Activated gamma-delta T cell (primary cell): ENCODE measurements around the gene MYO7B.

ENCODE experiments used
- DNase-seq: peaks from one replicate; lab custom pipeline; 2025; lab: John Stamatoyannopoulos, UW

MYO7B gene

DNA sequence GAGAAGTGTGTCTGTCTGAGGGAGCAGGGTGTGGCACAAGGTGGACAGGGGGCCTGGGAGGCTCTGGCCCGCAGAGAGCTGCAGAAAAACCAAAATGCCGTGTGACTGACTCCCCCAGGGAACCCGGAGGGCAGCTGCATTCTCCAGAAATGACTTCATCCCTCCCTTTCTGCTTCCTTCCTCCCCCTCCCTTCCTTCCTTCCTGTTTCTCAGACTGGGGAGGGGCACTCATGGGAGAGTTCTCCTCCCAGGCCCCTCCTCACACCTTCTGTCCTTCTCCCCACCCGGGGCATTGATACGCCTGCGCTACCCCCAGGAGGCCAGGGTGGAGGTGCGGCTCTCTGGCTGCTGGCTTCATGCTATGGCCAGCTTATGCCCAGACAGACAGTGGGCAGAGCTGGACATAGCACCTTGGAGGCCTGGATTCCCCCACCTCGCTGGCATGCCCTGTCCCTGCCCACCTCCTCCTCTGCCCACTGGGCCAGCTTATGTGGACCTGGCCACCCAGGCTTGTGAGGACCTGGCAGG lies 102.3 kb downstream of the MYO7B start:
- DNase-seq: no peak

DNA sequence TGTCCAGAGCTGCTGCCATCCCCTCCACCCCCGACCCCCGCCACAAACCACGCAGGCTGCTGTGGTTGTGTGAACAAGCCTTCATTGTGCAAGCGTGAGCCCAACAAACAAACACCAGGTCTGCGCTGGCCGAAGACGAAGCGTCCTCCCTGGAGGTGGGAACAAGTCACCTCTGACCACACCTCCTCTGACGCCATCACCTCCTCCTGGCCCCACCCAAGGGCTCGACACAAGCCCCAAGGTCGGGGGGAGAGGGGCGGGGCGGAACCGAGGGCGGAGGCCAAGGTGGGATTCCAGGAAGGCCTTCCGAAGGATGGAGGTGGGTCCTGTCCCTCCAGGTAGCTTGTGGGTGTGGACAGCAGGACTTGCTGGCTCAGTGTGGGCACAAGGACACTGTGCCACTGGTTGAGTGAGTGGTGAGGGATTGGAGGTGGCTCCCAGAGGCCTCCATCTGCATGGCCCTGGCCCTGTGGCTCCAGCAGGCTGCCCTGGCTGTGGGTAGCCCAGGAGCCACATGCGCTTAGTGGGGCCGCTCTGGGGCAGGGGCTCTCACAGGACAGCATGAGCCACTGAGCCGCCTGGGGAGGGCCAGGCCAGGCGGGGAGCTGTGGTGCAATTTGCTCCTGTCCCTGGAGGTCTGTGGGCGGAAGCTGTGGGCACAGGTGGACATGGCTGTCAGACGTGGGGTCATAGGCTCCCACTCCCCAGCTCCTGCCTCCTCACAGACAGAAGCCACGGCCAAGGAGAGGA lies 103.1 kb downstream of the MYO7B start:
- DNase-seq: no peak

DNA sequence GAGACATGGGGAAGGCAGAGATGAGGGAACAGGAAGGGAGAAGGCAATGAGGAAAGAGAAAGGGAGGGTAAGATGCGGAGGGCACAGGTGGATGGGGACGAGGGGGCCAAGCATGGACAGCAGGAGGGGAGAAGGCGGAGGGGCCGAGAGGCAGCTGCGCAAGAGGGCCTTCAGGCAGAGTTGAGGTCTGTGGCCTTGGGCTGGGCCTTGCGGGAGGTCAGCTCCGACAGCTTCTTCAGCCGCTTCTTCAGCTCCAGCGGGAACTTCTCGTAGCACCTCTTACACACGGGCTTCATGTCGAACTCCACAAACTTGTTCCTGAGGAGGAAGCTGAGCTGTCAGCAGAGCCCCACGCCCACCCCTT lies 103.6 kb downstream of the MYO7B start:
- no peak for DNase-seq

DNA sequence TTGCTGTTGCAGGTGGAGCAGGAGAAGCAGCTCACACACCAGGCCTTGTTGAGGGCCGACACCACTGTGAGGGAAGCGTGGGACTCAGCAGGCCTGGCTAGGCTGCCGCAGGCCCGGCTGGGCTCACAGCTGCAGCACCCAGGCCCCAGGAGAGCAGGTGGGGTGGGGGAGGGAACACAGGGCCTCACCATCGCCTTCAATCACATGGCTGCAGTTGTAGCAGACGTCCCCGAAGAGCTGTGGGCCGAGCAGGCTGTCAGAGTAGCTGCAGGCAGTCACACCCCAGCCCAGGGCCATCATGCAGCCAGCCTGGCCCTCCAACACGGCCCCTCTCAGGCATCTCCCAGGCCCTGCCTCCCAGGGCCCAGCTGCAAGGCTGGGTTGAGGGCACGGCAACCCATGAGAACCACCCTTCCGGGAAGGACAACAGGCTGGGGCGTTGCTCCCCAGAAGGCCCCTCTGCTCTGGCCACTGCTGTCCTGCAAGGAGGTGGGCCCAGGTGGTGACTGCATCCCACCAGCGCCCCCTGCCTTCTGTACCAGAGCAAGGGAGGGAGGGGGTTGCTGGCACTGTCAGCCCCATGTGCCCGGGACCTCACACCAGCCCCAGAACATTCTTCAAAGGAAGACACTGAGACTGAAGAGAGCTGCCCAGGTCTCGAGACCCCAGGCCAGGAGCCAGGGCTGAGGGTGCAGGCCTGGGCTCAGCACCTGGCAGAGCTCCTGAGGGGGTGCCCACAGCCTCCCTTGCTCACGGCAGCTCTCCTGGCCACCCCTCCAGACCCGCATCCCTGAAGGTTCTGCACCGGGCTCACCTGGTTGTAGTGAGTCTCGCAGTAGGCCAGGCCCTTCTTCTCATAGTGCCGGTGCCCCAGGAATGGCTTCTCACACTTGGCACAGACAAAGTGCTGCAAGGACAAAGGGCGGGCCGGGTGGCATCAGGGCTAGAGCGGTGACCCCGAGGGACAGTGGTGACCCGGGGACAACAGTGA lies 104.9 kb downstream of the MYO7B start:
- no peak for DNase-seq

DNA sequence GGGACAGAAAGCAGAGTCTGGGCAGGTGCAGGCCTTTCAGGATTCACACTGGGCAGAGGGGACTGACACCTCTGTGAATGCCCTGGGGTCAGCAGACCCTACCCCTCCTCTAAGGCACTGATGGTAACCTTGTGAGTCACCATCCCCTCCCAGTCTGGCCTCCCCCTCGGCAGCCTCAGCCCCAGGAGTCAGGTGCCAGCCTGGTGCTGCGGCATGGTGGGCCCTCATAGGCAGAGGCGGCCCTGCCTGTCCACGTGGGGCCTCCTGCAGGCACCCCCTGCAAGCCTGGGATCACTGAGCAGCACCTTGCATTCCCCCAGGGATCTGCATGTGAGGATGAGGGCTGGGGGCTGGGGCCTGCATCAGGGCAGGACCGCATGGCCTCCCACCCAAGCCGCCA lies 105.7 kb downstream of the MYO7B start:
- no peak for DNase-seq

DNA sequence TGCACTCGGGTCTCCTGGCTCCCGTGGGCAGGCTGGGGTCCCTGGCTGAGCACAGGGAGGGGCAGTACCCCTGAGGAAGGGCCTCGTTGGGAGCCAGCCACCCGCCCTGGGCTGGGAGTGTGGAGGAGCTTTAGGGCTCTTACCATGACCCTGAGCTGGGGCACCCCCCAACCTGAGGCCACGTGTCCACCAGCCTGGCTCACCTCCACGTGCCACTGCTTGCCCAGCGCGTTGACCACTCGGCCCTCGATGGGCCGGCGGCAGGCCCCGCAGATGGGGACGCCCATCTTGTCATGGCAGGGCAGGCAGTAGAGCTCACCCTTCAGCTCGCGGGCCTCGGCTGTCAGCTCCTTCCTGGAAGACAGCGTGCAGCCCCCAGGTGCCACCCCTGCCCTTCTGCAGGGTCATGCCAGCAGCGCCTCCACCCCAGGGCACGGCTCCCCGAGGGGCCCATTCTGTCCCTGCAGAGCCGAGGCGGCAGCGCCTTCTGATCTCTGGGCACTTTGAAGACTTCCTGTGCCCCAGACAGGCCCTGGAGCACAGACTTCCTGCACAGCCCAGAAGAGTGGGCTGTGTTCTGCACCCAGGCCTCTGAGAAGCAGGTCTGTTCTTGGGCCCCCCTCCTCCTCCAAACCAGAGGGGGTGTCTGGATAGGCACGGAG lies 106.5 kb downstream of the MYO7B start:
- DNase-seq: no peak

DNA sequence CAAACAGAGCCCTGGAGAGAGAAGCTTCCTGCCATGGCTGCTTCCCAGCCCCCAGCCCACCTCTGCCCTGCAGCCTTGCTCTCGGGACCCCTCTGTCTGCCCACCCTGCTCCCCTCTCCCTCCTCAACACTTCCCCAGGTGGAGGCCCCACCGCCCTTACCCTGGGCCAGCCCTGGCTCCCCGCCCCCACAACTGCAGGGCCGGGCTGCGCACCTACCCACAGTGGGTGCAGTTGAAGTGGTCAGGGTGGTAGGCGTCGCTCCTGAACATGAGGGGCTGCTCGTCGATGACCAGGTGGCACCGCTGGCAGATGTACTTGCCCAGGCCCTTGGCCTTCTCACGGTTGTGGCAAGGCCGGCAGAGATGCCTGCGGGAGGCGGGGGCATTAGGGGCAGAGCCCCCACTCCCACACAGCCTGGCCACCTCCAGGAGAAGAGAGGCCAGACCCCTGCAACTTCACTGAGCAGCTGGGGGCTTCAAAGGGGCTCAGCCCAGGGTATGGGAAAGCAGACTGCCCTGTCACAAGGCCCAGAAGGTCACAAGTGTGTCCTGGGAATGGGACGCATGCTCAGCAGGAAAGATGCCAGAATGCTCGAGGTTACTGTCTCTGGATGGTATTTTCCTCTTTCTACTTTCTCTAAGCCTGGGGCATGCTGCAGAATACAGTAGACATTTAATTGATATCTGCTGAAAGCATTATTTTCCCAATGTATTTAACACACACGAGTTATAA lies 107.4 kb downstream of the MYO7B start:
- no peak for DNase-seq

DNA sequence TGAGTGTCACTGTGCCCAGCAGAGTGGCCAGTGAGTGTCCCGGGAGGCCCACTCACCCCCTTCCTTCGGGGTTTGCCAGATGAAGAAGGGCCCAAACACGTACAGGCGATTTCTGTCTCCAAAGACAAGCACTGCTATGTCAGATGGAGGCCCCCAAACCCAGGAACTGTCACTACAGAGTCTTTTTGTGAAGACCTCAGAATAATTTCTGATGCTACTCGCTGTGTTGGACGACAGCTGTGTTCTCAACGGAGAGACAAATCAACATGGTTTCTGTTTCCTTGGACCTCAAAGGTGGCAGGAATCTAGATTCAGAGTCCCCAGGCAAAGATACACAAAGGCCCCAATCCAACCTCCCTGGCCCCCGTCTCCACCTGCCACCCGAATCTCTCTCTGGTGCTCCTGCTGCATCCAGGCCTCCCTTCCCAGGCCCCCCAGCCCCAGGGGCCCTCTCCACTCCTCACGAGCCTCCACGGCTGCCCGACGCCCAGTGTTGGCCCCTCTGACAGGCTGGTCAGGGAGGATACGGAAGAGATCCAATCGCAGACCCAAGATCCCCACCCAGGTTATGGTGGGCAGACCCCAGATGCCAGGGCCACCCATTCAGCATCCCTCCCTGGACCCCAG lies 108.1 kb downstream of the MYO7B start:
- DNase-seq: no peak

DNA sequence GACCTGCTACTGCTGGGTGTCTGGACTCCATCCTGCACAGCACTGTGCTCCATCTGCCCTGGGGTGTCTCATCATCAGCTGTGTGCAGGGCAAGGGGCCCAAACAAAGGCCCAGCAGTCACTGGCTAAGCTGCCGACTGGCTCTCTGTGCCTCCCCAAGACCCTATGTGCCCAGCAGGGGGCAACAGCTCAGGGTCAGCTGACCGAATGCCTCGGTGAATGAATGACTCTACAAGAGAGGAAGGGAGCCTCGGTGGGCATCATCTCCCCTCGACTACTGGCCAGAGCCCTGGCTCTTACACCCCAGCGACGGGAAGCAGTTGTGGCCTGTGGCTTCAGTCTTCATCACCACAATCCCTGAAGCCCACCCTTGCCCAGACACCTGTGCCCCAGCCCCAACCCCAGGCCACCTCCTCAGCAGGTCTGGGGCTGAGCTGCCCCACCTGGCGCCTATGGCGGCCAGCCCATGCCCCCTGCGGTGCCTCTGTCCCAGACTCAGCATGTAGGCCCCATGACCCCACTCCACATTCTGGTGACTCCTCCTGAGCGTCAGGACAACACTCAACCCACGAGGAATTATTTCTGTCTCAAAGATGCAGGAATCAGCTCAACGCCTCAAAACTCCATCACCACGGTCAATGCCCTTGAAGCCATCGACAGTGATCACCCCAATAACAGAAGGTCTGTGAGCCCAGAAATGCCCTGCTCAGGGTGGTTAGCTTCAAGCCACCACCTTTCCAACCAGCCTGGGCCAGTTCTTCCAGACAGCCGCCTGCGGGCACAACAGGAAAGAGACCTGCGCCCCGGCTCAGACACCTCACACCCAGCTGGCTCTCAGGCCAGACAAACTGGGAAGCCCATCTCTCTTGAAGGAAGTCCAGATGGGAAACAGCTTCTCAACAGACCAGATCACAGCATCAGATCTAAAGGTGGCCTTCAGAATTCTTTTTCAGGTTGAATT lies 108.9 kb downstream of the MYO7B start:
- no peak for DNase-seq

DNA sequence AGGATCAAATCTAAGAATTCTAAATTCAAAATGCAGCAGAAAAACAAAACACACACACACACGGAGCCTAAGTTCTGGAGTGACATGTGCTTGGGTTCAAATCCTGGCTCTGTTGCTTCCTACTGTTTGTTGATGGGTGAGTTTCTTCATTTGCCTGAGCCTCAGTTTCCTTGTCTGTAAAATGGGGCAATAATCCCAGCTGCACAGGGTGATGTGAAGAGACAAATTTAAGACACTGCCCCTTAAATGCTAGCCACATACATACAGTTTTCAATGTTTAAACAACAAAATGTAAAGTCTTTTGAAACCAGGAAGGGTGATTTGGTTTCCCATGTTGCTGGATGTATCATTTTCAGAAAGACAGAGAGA lies 109.5 kb downstream of the MYO7B start:
- DNase-seq: no peak

DNA sequence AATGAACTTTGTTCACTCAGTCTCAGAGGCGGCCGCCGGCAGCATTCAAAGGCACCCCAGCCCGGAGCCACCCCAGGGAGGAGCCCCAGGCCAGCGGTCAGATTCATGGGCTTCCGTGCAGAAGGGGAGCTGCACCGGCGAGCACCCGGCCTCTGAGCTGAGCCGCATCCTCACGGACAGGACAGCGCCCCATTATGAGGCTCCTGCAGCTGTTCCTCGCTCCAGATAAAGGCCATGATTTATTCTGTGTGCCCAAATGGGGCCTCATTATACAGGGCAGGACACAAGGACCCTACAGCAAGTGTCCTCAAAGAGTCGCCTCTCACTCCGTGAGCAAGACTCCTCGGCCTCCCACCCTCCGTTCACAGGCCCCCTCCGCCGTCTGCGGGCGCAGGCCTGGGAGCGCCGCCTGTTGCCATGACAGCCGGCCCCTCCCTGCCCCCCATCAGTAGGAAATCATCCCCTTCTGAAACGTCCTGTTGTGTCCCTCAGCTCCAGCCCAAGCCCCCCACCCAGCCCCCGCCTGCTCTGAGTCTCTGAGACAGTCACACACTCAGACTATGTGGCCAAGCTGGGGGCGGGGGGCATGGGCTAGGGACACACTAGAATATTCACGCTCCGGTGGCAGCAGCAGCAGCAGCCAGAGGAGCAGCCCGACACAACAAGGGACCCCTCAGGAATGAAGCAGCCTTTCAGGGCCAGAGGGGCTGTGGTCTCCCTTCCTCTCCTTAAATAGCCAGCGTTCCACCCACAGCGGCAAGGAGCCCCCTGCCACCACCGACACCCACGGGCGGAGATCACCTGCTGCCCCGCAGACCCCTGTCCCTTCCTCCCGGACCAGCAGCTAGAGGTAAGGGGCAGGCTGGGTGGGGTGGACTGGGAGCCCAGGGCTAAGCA lies 110.2 kb downstream of the MYO7B start, which contains the start of gene GPR17:
TSS of gene GPR17 (plus strand) at position 759 of the 897 bp plus-strand sequence. CDS start 4,583 bp downstream, outside the sequence.
- DNase-seq: no peak

DNA sequence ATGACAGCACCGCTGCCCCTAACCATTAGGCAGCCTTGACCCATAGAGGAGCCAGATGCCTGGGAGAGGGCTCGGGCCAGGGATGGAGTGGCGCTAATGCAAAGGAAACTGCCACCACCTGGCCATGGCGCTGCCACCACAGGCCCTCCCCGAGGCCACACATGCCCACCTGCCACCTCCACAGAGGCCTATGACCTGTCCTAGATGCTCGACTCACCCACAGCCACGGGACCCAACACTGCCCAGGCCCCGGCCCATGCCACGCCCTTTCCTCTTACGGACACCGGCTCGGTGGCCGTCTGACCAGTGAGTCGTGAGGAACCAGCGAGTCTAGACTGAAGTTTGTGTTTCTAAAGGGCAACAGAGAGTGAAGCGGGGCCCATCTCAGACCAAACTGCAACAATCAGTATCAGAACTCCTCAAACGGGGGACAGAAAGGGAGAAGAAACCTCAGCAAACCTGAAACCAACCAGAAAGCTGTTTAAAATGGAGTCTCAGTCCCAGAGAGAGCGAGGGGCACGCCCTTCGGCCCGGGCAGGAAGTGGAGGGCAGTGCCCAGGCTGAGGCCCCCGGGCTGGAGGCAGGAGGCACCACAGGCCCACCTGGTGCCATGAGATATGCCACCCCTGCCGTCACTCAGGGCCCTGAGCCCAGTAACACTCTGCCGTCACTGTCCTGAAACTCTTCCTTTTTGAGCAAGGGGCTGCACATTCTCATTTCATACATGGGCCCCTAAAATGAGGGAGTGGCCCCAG lies 111.2 kb downstream of the MYO7B start:
- DNase-seq: no peak

DNA sequence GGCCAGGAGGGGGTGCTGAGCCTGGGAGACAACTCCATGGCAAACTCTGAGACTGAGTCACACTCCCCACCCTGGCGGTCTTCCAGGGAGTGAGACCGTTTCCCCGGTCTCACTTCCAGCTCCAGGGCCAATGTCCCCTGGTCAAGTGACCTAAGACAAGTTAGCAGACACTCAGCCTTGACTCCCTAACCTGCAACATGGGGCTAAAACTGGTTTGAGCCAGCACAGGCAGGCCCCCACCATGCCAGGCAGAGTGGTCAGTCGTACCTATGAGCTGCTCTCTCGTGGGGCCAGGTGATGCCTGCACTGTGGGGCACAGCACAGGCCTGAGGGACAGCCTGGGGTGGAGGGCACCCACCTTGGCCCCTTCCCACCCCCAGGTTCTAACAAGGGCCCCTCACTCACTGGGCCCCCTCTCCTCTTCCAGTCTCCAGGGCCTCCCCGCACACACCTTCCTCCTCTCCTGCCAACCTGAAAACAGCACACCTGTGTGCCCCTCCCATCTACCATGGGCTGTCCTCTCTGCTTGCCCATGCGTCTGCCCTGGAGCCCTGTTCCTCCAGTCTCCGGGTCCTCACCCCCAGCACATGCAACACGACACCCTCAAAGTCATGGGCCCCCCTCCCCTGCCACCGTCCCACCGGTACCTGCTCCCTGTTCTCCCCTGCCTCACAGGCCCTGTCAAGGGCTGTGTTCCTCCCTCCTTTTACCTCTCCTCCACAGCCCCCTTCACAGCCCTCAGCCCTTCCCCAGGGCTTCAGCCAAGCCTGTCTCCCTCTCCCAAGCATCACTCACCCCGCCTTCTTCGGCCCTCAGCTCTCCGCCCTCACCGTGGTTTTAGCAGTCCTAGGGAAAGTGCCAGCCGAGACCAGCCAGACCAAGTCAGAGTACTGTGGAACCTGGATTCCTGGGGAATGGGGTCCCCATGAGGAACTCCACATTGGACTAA lies 112.0 kb downstream of the MYO7B start:
- DNase-seq: no peak

DNA sequence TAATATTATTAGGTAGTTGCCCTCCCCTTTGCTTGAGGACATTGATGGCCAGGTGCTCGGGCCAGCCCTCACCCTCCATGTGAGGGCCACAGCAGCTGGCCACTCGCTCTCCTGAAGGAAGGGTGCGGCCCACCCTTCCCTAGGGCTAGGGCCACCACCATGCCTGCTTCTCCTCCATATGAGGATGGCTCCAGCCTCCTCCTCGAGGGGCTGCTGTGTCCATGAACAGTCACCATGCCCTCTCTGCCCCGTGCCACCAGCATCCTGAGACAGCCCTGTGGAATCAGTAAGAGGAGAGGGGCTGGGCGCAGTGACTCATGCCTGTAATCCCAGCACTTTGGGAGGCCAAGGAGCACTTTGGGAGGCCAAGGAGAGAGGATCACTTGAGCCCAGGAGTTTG lies 112.8 kb downstream of the MYO7B start:
- no peak for DNase-seq

DNA sequence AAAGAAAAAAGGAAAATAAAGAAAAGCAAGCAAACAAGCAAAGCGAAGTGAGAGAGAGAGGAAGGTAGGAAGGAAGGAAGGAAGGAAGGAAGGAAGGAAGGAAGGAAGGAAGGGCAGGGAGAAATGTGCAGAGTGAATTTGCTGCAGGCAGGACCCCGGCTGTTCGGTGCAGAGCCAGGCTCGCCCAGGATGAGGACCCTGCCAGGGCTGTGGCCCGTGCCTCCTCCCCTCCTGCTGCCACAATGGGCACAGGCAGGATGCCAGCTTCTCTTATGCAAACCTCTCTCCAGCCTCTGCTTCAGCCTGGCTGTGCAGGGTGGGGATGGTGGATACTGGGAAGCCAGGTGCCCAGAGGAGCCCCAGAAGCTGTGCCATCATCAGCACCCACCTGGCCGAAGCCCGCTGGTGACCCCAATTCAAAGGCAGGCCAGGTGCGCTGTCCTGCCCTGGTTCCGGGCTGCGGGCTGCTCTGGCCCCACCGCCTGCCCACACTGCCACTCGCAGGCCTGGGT lies 113.7 kb downstream of the MYO7B start:
- DNase-seq: no peak

DNA sequence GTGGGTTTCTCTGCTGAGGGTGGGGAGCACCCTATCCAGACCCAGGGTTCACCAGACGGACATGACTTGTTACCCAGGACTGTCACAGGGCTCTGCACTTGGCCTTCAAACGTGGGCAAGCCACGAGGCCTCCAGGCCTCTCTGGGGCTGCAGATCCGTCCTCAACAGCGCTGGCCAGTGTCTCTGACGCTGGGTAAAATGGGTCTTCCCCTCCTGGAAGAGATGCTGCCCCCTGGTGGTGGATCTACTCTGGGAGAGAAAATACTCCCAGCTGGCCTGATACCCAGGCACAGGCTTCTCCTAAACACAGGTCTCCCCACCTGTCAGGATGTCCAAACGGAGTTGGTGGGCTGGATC lies 114.2 kb downstream of the MYO7B start:
- DNase-seq: no peak
